ENCODE data around the gene CABCOCO1. TPM values are rescaled to one million over a fixed set of nuclear protein-coding genes. Genes with fewer than 3 reads are reported as not detected.

The CABCOCO1 gene
- total RNA-seq, 2 experiments from 2014 or later: not detected

DNA sequence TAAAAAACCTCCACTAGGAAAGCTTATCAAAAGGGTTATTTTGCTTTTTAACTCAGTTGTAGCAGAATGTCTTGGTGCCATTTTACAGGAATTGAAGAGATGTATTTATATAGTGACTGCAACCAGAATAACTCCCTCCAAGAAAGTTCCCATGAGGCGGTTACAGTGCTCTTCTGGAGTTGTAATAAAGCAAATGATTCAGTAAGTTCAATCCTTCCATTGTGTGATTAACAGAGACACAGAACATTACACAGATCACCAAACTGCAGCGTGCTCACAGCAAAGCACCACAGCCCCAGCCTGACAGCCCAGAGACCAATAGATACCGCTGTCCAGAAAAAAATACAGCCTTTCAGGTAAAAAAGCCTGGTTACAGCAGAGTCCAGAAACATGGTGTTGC lies 21.9 kb upstream of the CABCOCO1 start:
- ChIA-PET POLR2A (no interaction called here), CTCF (no interaction called here)
- ATAC-seq (no peak), DNase-seq (no peak)
- no peak overlapping the region for H3K4me3 Mint-ChIP-seq
- H3K27ac Mint-ChIP-seq: no peak overlapping the region
- H3K4me1 Mint-ChIP-seq (ENCODE audit: low read depth): no peaks in the 10 kb centered on the region
- H3K9me3 Mint-ChIP-seq: no peaks in the 10 kb centered on the region
- TF ChIP-seq, protein P1, sequence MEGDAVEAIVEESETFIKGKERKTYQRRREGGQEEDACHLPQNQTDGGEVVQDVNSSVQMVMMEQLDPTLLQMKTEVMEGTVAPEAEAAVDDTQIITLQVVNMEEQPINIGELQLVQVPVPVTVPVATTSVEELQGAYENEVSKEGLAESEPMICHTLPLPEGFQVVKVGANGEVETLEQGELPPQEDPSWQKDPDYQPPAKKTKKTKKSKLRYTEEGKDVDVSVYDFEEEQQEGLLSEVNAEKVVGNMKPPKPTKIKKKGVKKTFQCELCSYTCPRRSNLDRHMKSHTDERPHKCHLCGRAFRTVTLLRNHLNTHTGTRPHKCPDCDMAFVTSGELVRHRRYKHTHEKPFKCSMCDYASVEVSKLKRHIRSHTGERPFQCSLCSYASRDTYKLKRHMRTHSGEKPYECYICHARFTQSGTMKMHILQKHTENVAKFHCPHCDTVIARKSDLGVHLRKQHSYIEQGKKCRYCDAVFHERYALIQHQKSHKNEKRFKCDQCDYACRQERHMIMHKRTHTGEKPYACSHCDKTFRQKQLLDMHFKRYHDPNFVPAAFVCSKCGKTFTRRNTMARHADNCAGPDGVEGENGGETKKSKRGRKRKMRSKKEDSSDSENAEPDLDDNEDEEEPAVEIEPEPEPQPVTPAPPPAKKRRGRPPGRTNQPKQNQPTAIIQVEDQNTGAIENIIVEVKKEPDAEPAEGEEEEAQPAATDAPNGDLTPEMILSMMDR (IDR thresholded peaks at IDR 0.05): no peak
- no peaks in the 10 kb centered on the region for H3K36me3 Mint-ChIP-seq (ENCODE audit: low read depth)
- no peaks in the 10 kb centered on the region for H3K27me3 Mint-ChIP-seq
- intact Hi-C loops (cut with micrococcal nuclease): loop anchor here (10.0 kb wide), 1 partner anchor 64 kb away; no protein-coding TSS in a partner anchor

DNA sequence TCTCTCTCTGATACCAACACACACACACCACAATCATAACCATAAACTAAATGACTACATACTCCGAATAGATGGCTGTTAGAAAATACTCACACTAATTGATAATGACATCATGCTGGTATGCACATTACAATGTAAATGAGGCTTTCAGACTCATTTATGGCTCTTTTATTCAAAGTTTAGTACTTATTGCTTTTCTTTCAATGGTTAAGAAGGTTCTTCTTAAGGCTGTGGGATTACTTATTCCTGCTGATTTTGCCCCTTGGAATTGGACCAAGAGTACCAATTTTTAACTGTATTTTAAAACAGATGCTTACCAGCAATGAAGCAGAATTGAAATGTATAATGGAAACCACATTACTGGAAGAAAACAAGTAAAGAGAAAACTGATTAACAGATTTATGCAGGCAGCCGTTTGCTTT lies 20.6 kb upstream of the CABCOCO1 start:
- intact Hi-C loops (cut with micrococcal nuclease): loop anchor here (10.0 kb wide), 1 partner anchor 63 kb away; no protein-coding TSS in a partner anchor
- Mint-ChIP-seq H3K9me3 (no peaks in the 10 kb centered on the region), H3K4me3 (no peak overlapping the region), H3K36me3 (ENCODE audit: low read depth) (no peaks in the 10 kb centered on the region), H3K27ac (no peak overlapping the region), H3K27me3 (no peaks in the 10 kb centered on the region), H3K4me1 (ENCODE audit: low read depth) (no peaks in the 10 kb centered on the region)
- ChIA-PET CTCF (no interaction called here), POLR2A (no interaction called here)
- ATAC-seq: no peak
- no peak for DNase-seq
- TF ChIP-seq, protein P1 (IDR thresholded peaks at IDR 0.05): no peak

DNA sequence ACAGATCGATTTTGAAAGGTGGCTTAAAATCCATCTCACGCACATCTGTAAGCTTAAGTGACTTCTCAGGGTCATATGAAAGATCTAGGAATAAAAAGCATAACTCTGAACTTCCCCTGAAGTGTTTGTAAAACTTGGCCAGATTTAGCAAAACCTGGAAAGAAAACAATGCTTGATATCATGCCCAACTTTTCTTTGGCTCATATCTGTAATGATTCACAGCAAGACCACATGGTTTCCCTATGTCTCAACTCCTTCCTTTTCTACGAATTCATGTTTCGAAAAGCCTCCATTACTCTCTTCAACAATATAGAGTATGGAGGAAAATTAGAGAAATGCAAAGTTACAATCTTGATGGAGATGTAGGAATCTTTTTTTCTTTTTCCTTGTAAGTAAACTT lies 20.1 kb upstream of the CABCOCO1 start:
- intact Hi-C loops (cut with micrococcal nuclease): loop anchor here (10.0 kb wide), 1 partner anchor 62 kb away; no protein-coding TSS in a partner anchor
- DNase-seq: no peak
- Mint-ChIP-seq H3K4me1 (ENCODE audit: low read depth) (no peaks in the 10 kb centered on the region), H3K27me3 (no peaks in the 10 kb centered on the region), H3K9me3 (no peaks in the 10 kb centered on the region), H3K36me3 (ENCODE audit: low read depth) (no peaks in the 10 kb centered on the region), H3K4me3 (no peak overlapping the region), H3K27ac (no peak overlapping the region)
- POLR2A ChIA-PET: no interaction called here
- CTCF ChIA-PET: no interaction called here
- no peak for ATAC-seq
- TF ChIP-seq, protein P1 (IDR thresholded peaks at IDR 0.05): no peak

DNA sequence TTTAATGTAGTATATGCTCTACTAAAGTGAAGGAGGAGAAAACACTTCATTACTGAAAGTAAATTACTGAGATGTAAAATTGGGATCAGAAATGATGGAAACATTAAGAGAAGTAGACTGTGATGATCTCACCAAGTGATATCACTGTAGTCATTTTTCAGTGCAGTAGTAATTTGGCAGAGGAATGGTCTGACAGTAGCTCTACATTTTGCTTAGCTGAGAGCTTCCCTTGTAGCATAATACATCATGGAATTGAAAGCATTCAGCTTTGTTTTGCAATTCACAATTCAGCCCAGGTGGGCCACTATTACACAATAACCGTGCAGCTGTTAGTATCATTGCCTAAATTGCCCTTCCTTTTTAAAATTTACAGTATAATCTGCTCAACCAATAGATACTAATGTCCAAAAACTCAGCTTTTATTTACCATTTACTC lies 19.4 kb upstream of the CABCOCO1 start:
- no peak overlapping the region for H3K27ac Mint-ChIP-seq
- H3K4me3 Mint-ChIP-seq: no peak overlapping the region
- TF ChIP-seq, protein P1 (IDR thresholded peaks at IDR 0.05): no peak
- no peak for DNase-seq
- H3K36me3 Mint-ChIP-seq (ENCODE audit: low read depth): no peaks in the 10 kb centered on the region
- ATAC-seq: no peak
- POLR2A ChIA-PET: no interaction called here
- CTCF ChIA-PET: interaction anchor here (1.4 kb wide), 1 partner anchor 18 kb away, joined by 3 read pairs; no protein-coding TSS in a partner anchor
- no peaks in the 10 kb centered on the region for H3K27me3 Mint-ChIP-seq
- intact Hi-C loops (cut with micrococcal nuclease): loop anchor here (10.0 kb wide), 1 partner anchor 61 kb away; no protein-coding TSS in a partner anchor
- H3K9me3 Mint-ChIP-seq: no peaks in the 10 kb centered on the region
- H3K4me1 Mint-ChIP-seq (ENCODE audit: low read depth): no peaks in the 10 kb centered on the region

DNA sequence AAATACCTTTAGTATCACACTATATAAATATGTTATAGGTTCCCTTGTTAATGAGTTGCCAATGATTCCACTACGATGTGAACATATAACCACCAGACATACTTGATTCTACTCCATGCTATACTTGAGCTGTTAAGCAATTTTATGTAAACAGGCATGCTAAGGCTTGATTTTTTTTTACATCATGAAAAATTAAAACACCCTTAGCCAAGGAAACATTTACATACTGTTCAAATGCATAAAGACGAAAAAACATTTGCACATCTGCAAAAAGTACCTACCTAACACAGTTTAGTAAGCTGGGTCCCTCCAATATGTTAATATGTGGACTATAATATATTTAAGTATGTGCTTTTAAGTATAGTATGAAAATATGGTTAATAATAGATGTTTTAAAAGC lies 9.0 kb upstream of the CABCOCO1 start:
- Mint-ChIP-seq H3K27me3 (peaks cover 9% of the 10 kb centered on the region), H3K4me1 (ENCODE audit: low read depth) (no peaks in the 10 kb centered on the region), H3K4me3 (no peak overlapping the region), H3K36me3 (ENCODE audit: low read depth) (no peaks in the 10 kb centered on the region), H3K27ac (no peak overlapping the region), H3K9me3 (no peaks in the 10 kb centered on the region)
- TF ChIP-seq, protein P1 (IDR thresholded peaks at IDR 0.05): no peak
- intact Hi-C loops (cut with micrococcal nuclease): no loop called here
- DNase-seq (no peak), ATAC-seq (no peak)
- CTCF ChIA-PET: no interaction called here
- POLR2A ChIA-PET: no interaction called here

All from activated CD8-positive, alpha-beta T cell treated with anti-CD3 and anti-CD28 coated beads for 36 hours (primary cell).